Measurements from ENCODE around the gene ASAP3. TPM values are rescaled to one million over a fixed set of nuclear protein-coding genes. Genes with fewer than 3 reads are reported as not detected.

The ASAP3 gene
- total RNA-seq, 4 donors from 2014 or later: 21.3 to 37.7 (median 31.0) TPM

Other genes starting within 250 kb of the ASAP3 start
- gene HNRNPR, start 139.9 kb downstream of the ASAP3 start, total RNA-seq: 10 to 100 TPM; 67.5 to 91.1 (median 73.6) TPM
- gene ZNF436, start 114.3 kb downstream of the ASAP3 start, total RNA-seq: 10 to 100 TPM; 14.9 to 18.8 (median 16.6) TPM
- 10 to 100 TPM; 21.4 to 45.8 (median 26.6) TPM for gene TCEA3, start 59.4 kb downstream of the ASAP3 start, total RNA-seq
- gene E2F2, start 47.1 kb upstream of the ASAP3 start, total RNA-seq: under 1 TPM in 2 of 4 donors, not detected in 2; 0.08 to 0.17 TPM
- gene ID3, start 75.3 kb upstream of the ASAP3 start, total RNA-seq: 100 to 1,000 TPM; 144 to 270 (median 221) TPM
- 1,000 to 10,000 TPM in 2 of 4 donors, 100 to 1,000 TPM in 2; 636 to 1,268 (median 935) TPM for gene RPL11, start 207.6 kb upstream of the ASAP3 start, total RNA-seq

All from gastroesophageal sphincter (tissue), 4 donors.